GM18505 (cell line): ENCODE data around the gene SDCBP2.

Experiments used
- ATAC-seq: cut with Tn5 transposase; IDR thresholded peaks from one replicate; pipeline ENCODE4 v1.9.1; 2021; ENCODE audit not compliant: unreplicated experiment
- POLR2A ChIP-seq: IDR thresholded peaks from 4 replicates; pipeline ENCODE4 v1.6.1; 2011; ENCODE audit warnings: borderline replicate concordance; ENCODE audit not compliant: insufficient read depth, insufficient read length; ENCODE audit errors: extremely low read depth

The SDCBP2 gene

GRCh38 chr20:1319462-1319861 is 9.5 kb downstream of the SDCBP2 start:
- no peak for TF ChIP-seq POLR2A
- ATAC-seq, result no peak

- no peak for ATAC-seq
- TF ChIP-seq POLR2A, result no peak
Observed at GRCh38 chr20:1319051-1319450, 9.9 kb downstream of the SDCBP2 start.

GRCh38 chr20:1317545-1318255 is 11.2 kb downstream of the SDCBP2 start:
- TF ChIP-seq POLR2A, result no peak

GRCh38 chr20:1315804-1316203 is 13.1 kb downstream of the SDCBP2 start:
- TF ChIP-seq POLR2A, result no peak

More at GRCh38 chr20:1317545-1318255, 11.2 kb downstream of the SDCBP2 start:
- ATAC-seq, result no peak

GRCh38 chr20:1313236-1313964 is 15.5 kb downstream of the SDCBP2 start:
- TF ChIP-seq POLR2A, result no peak
- ATAC-seq, result no peak

More at GRCh38 chr20:1315804-1316203, 13.1 kb downstream of the SDCBP2 start:
- ATAC-seq, result no peak

GRCh38 chr20:1312904-1313235 is 16.1 kb downstream of the SDCBP2 start:
- ATAC-seq, result no peak
- TF ChIP-seq POLR2A, result no peak

GRCh38 chr20:1312308-1312707 is 16.6 kb downstream of the SDCBP2 start:
- ATAC-seq, result no peak
- no peak for TF ChIP-seq POLR2A

- ATAC-seq, result no peak
- TF ChIP-seq POLR2A, result no peak
Observed at GRCh38 chr20:1310506-1311190, 18.3 kb downstream of the SDCBP2 start.

- ATAC-seq, result no peak
- TF ChIP-seq POLR2A, result no peak
Observed at GRCh38 chr20:1310071-1310470, 18.9 kb downstream of the SDCBP2 start.

- ATAC-seq, result no peak
- no peak for TF ChIP-seq POLR2A
Observed at GRCh38 chr20:1309439-1309847, 19.5 kb downstream of the SDCBP2 start.

- no peak for ATAC-seq
- TF ChIP-seq POLR2A, result no peak
Observed at GRCh38 chr20:1308702-1309095, 20.2 kb downstream of the SDCBP2 start.

- no peak for ATAC-seq
Observed at GRCh38 chr20:1308067-1308701, 20.8 kb downstream of the SDCBP2 start.

GRCh38 chr20:1307571-1307971 is 21.4 kb downstream of the SDCBP2 start:
- no peak for TF ChIP-seq POLR2A
- ATAC-seq, result no peak

More at GRCh38 chr20:1308067-1308701, 20.8 kb downstream of the SDCBP2 start:
- TF ChIP-seq POLR2A, result no peak
